ENCODE data around the gene CAMKV.

The CAMKV gene

DNA sequence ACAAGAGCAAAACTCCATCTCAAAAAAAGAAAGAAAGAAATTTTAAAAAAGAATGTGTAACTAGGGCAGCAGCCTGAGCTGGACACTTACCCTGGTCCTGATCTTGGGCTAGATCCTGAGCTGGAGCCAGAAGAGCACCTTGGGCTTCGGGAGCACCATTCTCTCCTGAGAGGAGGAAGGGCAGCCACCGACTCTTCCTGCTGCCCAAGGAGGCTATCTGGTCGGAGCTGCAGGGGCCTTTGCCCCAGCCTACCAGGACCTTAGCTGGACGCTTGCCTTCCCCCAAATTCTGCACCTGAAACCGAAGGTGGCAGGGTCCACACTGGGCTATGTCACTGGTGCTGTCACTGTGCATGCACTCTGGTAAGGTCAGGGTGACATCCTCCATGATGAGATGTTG is 6.9 kb upstream of the CAMKV start:
- TF ChIP-seq, protein P1, sequence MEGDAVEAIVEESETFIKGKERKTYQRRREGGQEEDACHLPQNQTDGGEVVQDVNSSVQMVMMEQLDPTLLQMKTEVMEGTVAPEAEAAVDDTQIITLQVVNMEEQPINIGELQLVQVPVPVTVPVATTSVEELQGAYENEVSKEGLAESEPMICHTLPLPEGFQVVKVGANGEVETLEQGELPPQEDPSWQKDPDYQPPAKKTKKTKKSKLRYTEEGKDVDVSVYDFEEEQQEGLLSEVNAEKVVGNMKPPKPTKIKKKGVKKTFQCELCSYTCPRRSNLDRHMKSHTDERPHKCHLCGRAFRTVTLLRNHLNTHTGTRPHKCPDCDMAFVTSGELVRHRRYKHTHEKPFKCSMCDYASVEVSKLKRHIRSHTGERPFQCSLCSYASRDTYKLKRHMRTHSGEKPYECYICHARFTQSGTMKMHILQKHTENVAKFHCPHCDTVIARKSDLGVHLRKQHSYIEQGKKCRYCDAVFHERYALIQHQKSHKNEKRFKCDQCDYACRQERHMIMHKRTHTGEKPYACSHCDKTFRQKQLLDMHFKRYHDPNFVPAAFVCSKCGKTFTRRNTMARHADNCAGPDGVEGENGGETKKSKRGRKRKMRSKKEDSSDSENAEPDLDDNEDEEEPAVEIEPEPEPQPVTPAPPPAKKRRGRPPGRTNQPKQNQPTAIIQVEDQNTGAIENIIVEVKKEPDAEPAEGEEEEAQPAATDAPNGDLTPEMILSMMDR (IDR thresholded peaks at IDR 0.05; ENCODE audit: low read depth, low read length) = no peak
- no peak overlapping the region for H3K4me3 ChIP-seq (ENCODE audit: low read depth, low read length)

DNA sequence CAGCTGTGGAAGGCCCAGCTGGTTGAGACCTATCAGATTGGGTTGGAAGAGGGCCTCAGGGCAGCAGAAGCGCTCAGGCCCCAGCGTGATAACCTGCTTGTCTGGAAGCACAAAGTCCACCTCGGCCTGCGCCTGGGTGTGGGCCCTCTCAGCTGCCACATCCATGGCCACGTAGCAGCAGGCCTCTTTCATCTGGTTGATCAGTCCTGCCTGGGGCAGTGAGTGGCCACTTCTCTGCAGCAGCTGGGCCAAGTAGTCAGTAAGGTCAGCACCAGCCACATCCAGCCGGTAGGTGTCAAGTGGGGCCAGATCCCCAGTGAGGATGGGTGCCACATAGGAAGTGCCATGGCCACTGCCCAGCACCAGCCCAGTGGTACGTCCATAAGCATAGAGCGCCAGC is 3.9 kb upstream of the CAMKV start:
- no peak overlapping the region for H3K4me3 ChIP-seq (ENCODE audit: low read depth, low read length)
- TF ChIP-seq, protein P1 (IDR thresholded peaks at IDR 0.05; ENCODE audit: low read depth, low read length) = no peak

DNA sequence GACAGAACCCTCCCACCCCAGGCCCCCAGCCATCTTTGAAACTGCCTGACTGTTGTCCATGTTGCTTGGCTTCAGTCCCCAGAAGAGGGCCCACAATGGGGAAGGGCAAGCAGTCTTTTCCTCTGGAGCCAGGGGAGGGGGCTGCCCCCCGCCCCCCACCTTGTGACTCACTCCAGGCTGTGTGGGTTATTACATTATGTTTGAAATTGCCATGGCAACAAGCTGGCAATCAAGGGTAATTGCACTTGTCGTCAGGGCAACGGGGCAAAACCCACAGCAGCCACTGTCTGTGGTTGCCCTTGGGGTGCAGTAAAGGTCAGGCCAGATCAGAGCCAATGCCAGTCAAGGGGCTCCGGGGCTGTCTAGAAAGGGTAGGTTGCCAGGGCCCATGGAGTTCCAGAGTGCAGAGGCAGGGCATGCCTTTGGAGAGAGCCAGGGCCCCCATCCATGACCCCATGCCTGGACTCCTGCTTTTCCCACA is 3.1 kb upstream of the CAMKV start:
- TF ChIP-seq, protein P1 (IDR thresholded peaks at IDR 0.05; ENCODE audit: low read depth, low read length) = no peak
- H3K4me3 ChIP-seq (ENCODE audit: low read depth, low read length) = no peak overlapping the region

DNA sequence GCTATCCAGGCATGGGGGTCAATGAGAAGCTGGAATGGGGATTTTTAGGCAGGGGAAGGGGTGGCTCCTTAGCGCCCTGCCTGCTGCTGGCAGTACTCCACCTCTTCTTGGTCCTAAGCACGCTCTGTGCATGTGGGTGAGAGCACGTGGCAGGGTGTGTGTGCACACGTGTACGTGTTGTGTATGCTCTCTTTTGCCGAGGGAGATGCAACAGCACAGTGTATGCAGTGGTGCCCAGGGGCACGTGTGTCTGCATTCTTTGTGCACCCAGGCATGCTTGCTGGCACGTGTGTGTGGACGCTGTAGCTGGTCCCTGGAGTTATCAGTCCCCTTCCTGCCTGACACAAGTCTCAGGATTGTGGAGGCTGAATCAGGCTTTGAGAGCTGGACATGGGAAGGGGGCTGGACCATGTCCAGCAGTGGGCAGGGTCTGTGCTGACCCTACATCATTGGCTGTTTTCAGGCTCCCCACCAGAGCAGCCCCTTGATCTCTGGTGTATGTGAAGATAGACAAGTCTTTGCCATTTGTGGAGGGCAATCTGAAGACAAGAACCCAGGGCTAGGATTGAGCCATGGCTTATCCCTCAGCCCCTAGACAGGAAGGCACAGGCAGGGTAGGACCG is 1.9 kb upstream of the CAMKV start:
- no peak overlapping the region for H3K4me3 ChIP-seq (ENCODE audit: low read depth, low read length)

DNA sequence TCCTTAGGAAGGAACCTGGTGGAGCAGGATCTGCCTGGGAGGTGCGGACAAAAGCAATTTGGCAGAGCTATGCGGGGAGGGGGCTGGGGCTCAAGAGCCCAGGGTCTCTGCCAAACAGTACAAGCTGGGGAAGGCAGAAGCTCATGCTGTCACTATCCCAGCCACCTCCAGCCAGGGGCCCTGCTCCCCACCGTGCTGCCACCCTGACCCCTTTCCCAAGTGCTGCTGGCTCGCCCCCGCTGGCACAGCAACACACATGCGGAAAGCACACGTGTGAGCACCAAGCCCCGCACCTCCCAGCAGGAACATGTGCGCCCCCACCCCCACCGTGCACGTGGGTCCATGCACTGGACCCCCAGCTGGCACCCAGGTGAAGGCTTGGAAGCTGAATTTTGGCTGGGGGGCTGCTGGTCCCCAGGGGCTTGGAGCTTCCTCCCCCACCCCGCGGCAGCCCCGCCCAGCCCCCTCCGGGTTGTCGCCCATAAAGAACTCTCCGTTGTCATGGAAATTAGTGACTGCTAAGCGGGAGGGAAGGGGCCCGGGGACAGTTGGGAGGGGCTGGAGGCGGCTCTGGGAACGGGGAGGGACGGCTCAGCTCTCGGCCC is 742 bp downstream of the CAMKV start:
- no peak overlapping the region for H3K4me3 ChIP-seq (ENCODE audit: low read depth, low read length)
- TF ChIP-seq, protein P1 (IDR thresholded peaks at IDR 0.05; ENCODE audit: low read depth, low read length) = no peak

More for the DNA sequence above, 1.9 kb upstream of the CAMKV start:
- TF ChIP-seq, protein P1 (IDR thresholded peaks at IDR 0.05; ENCODE audit: low read depth, low read length) = no peak

DNA sequence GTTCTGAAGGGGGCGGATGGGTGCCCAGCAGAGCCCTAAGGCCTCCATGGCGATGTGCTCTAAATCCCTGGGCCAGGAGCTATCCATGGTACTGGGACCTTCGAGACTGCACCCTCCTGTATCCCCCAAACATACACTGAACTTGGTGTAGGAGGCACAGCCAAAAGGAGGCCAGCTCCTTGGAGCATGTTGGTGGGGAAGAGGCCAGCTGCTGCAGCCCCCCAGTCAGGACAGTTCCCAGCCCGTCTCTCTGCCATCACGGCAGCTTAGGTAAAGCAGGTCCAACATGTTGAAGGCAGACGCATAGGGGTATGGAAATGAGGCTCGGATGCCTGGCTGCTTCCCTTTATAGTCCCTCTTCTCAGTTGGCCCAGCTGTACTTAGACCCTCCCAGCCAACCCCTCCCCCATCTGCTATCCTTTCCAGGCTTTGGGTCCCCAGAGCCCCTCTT is 1.8 kb downstream of the CAMKV start:
- TF ChIP-seq, protein P1 (IDR thresholded peaks at IDR 0.05; ENCODE audit: low read depth, low read length) = no peak
- no peak overlapping the region for H3K4me3 ChIP-seq (ENCODE audit: low read depth, low read length)

DNA sequence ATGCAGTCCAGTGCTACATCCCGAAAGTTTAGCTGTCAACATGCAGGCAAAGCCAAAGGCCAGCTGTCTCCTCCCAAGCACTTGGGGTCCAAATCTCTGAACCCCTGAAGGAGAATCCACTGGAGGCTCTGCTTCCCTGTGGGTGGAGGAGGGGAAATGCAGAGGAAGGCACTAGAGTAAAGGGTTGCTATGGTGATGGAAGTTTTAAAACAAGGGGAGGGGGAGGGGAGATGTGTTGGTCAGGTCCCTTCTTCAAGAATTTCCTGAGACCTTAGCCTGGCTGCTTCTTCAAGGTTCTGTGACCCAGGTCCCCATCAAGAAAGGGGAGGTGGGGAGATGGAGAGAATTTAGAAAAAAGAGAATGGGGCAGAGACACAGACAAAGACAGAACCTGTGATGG is 2.3 kb downstream of the CAMKV start:
- TF ChIP-seq, protein P1 (IDR thresholded peaks at IDR 0.05; ENCODE audit: low read depth, low read length) = no peak

More for the DNA sequence above, 2.3 kb downstream of the CAMKV start:
- no peak overlapping the region for H3K4me3 ChIP-seq (ENCODE audit: low read depth, low read length)
